K562 (cell line): Measurements from ENCODE around the gene NOL11. TPM values are rescaled to one million over a fixed set of nuclear protein-coding genes. Genes with fewer than 3 reads are reported as not detected.
A peak's percentile ranks its signal among the peaks of the same experiment; 100 is the strongest.

Experiments used
- CHAMP1 ChIP-seq: fragments of 450-650 bp; IDR thresholded peaks from 2 replicates; pipeline ENCODE4 v1.6.1; 2016; ENCODE audit warnings: mild to moderate bottlenecking
- FIP1L1 ChIP-seq: fragments of 200-400 bp; formaldehyde crosslinking; IDR thresholded peaks from 2 replicates; pipeline ENCODE4 v1.6.1; 2018; ENCODE audit warnings: mild to moderate bottlenecking, low read depth, low read length; ENCODE audit not compliant: poor library complexity, severe bottlenecking
- JUND ChIP-seq, 2 experiments: IDR thresholded peaks; 2 replicates in 1 of 2; 3 replicates in 1 of 2; pipeline ENCODE4 v1.6.1; 2011; ENCODE audit warnings: borderline replicate concordance in 2 of 2, low read depth in 2 of 2, low read length in 2 of 2, improper control_type of control experiment in 1 of 2, missing biosample characterization in 1 of 2, missing genetic modification characterization in 1 of 2, missing genetic modification reagents in 1 of 2
- KAT2B ChIP-seq: IDR thresholded peaks from one replicate; pipeline ENCODE4 v1.6.1; 2012; ENCODE audit warnings: low read depth, mild to moderate bottlenecking, control low read depth, inconsistent platforms, low read length, moderate library complexity
- MGA ChIP-seq: fragments of 450-650 bp; IDR thresholded peaks from 2 replicates; pipeline ENCODE4 v1.6.1; 2016; ENCODE audit warnings: mild to moderate bottlenecking, moderate library complexity
- NR2C2 ChIP-seq, 2 experiments: fragments of 200-800 bp in 1 of 2; sonication (Bioruptor generic) in 1 of 2; sonication (generic) in 1 of 2; formaldehyde crosslinking in 1 of 2; IDR thresholded peaks; 2 replicates each; pipeline versions ENCODE4 v1.6.1 to v1.8.0; 2016 to 2022; ENCODE audit warnings: mild to moderate bottlenecking in 1 of 2, missing compliant biosample characterization in 1 of 2, missing genetic modification characterization in 1 of 2, missing genetic modification reagents in 1 of 2
- POLR3A ChIP-seq: IDR thresholded peaks from 2 replicates; pipeline ENCODE4 v1.6.1; 2011; ENCODE audit warnings: borderline replicate concordance, mild to moderate bottlenecking, moderate library complexity; ENCODE audit not compliant: insufficient read length, insufficient read depth; ENCODE audit errors: extremely low read depth
- TSC22D4 ChIP-seq: fragments of 450-650 bp; IDR thresholded peaks from 2 replicates; pipeline ENCODE4 v1.6.1; 2016; ENCODE audit warnings: missing genetic modification characterization, missing biosample characterization, control low read depth
- ZNF316 ChIP-seq: fragments of 450-650 bp; IDR thresholded peaks from 2 replicates; pipeline ENCODE4 v1.6.1; 2016
- ZNF512 ChIP-seq: IDR thresholded peaks from 2 replicates; pipeline ENCODE4 v1.6.1; 2016; ENCODE audit warnings: missing genetic modification characterization, missing compliant biosample characterization
- ZNF584 ChIP-seq: fragments of 200-800 bp; sonication (Bioruptor generic); IDR thresholded peaks from 2 replicates; pipeline ENCODE4 v1.6.1; 2016; ENCODE audit warnings: low read depth, mild to moderate bottlenecking, missing genetic modification characterization, missing compliant biosample characterization
- polyA plus RNA-seq, 8 experiments: library from polyadenylated mRNA; depleted of rRNA in 4 of 8; stranded (reverse) in 5 of 8; unstranded in 3 of 8; fragments of >200 nt; fragmentation: Nextera tagmentation in 2 of 8; fragmentation: Illumina TruSeq in 1 of 8; extraction: Ambion mirVana in 2 of 8; extraction: Trizol in 1 of 8; gene quantifications; 2 replicates each; pipeline versions ENCODE4 v1.2.1 to v1.2.3, GENCODE V29; 2011 to 2014; ENCODE audit warnings: inconsistent platforms in 1 of 8, missing spikeins in 1 of 8
- total RNA-seq, 7 experiments: library from RNA; depleted of rRNA in 6 of 7; stranded (reverse); fragments of >200 nt in 6 of 7; fragmentation: Illumina TruSeq in 2 of 7; extraction: Trizol in 2 of 7; gene quantifications; 2 replicates each; pipeline versions ENCODE4 v1.2.1 to v1.2.3, GENCODE V29; 2011 to 2021; ENCODE audit warnings: low replicate concordance in 1 of 7

NOL11 gene
- total and polyA plus RNA-seq, 9 of the 15 experiments (the other 6 are each of a cell fraction or from before 2014, with no cell fraction given), result 61.1 to 175 (median 121) TPM

- TF ChIP-seq MGA (0 out of 2 replicates have a peak, but pooled peaks have one; percentile 40), KAT2B (no peak), ZNF512 (0 out of 2 replicates have a peak, but pooled peaks have one; percentile 40), TSC22D4 (tag) (no peak), ZNF584 (0 out of 2 replicates have a peak, but pooled peaks have one; percentile 12), NR2C2 (CRISPR knock-in tag; IDR thresholded peaks at IDR 0.05) (no peak), NR2C2 (tag; IDR thresholded peaks at IDR 0.05) (no peak), JUND (IDR thresholded peaks at IDR 0.05; ENCODE audit: borderline replicate concordance, low read depth, low read length) (no peak), JUND (tag; IDR thresholded peaks at IDR 0.05; ENCODE audit: borderline replicate concordance, low read depth, low read length) (no peak), POLR3A (no peak), ZNF316 (peak; percentile 73), FIP1L1 (no peak), CHAMP1 (no peak)
These were observed 67.4 kb downstream of the NOL11 start (continued) for GRCh38 chr17:67785122-67785477.
